ENCODE results near the gene TRA2A.
A peak's percentile ranks its signal among the peaks of the same experiment; 100 is the strongest.
"Not testable (repeated sequence)": the region's sequence is repeated elsewhere in the genome, so short reads cannot be mapped to it uniquely, and the experiment has no call there.

TRA2A gene

DNA sequence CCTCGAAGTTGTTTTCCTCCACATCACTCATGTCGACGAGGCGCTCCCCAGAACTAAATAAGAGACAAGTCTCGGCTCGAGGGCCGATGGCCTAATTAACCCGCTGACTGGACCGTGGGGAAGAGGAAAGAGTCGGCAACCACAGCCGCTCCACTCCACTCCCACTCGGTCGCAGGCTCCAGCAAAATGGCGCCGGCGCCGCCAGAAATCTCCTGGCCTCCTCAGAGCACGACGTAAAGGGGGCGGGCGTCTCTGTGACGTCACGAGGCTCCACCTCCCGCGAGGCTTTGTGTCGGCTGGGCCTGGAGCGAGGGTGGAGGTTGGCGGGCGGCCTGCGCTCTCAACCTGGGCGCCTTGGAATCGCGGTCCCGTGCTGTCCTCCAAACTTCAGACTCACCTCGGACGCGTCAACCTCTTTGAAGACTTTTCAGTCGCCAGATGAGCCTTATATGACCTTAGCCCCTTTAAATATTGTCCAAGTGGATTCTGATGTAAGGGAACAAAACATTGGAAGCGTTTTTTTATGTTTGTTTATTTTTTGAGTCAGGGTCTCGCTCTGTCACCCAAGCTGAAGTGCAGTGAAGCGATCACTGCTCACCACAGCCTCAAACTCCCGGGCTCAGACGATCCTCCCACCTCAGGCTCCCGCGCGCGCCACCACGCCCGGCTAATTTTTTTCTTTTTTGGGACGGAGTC, at the start of gene TRA2A:
TSS of gene TRA2A (minus strand) at position 188 of the 696 bp plus-strand sequence. CDS start at position 31, 157 bp downstream.
- DNase-seq: peak; percentile 60 to 99 (median 94)

- peak in 55 of 58 donors; percentile 3 to 73 (median 46) for DNase-seq
These were observed 38.9 kb upstream of the TRA2A start for GRCh38 chr7:23570592-23571200.

- no peak for DNase-seq
These were observed 26.5 kb upstream of the TRA2A start for GRCh38 chr7:23558303-23558702.

- DNase-seq: no peak
These were observed 15.9 kb upstream of the TRA2A start for GRCh38 chr7:23547662-23548061.

- DNase-seq: peak in 51 of 58 donors; percentile 8 to 86 (median 50)
These were observed 15.3 kb upstream of the TRA2A start for GRCh38 chr7:23546897-23547572.

- DNase-seq: no peak
These were observed 13.7 kb upstream of the TRA2A start for GRCh38 chr7:23545493-23545892.

GRCh38 chr7:23544913-23545354, 13.2 kb upstream of the TRA2A start:
- peak in 1 of 58 donors; percentile 6 for DNase-seq

- DNase-seq: no peak
These were observed 11.0 kb upstream of the TRA2A start for GRCh38 chr7:23542752-23543151.

DNA sequence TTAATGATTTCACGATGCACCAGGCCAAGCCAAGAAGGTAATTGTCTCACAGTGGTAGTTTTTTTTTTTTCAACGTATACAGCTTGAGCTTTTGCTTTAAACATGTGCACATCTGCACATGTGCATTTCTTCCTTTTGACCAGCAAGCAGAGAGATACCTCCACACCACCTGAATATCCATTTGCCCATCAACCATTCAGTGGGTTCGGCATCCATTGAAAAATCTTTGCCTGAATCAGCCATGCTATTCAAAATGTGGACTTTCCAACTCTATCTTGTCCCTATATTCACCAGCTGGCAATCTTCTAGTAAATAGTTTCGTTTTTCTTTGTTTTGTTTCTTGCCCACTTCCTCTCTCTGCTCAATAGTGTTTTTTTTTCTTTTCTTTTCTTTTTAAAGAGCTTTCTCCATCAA, 7.7 kb upstream of the TRA2A start:
- DNase-seq: no peak

- no peak for DNase-seq
These were observed 6.5 kb upstream of the TRA2A start for GRCh38 chr7:23538301-23538700.

- DNase-seq: no peak
These were observed 1.4 kb upstream of the TRA2A start for GRCh38 chr7:23533238-23533604.

DNA sequence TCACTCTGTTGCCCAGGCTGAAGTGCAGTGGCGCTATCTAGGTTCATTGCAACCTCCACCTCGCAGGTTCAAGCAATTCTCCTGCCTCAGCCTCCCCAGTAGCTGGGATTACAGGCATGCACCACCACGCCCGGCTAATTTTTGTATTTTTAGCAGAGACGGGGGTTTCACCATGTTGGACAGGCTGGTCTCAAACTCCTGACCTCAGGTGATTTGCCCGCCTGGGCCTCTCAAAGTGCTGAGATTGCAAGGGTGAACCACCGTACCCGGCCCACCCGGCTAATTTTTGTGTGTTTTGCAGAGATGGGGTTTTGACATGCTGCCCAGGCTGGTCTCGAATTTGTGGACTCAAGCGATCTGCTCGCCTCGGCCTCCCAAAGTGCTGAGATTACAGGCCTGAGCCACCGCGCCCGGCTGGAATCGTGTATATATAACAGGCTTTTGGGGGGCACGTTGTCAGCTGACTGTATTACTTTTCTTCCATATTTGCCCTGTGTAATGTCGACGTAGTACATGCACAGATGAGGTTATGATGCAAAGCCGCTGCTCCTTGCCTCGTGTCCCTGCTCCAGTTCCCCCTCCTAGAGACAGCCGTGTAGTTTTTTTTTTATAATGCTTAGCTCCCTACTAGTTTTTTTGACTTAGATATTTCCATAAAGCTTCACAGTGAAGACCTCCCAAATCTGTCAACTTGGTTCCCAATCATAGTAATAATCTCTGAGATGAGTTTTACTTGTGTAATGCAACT, 883 bp upstream of the TRA2A start:
- peak in 1 of 58 donors; percentile 6 for DNase-seq

- DNase-seq: peak in 53 of 58 donors; percentile 31 to 82 (median 60)
These were observed 559 bp downstream of the TRA2A start for GRCh38 chr7:23531050-23531793.

DNA sequence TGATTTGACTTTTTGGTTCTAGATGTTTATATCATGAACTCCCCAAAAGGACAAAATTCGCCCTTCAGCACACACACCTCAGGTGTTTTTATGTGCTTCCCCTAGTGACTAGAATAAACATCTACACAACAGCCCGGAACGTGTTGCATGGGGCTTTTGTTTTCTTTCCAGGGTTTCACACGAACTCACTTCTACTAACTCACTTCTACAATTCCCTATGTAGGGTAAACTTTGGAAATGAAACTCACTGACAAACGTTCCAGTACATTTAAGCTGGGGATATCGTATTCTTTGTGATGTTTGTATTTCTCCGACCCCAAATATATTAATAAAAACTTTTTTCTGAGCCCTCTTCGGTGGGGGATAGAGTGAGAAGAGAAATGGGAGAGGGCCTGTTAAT, 1.4 kb downstream of the TRA2A start:
- no peak for DNase-seq

- DNase-seq: no peak
These were observed 2.4 kb downstream of the TRA2A start for GRCh38 chr7:23529262-23529859.

- not testable (repeated sequence) for DNase-seq
These were observed 6.2 kb downstream of the TRA2A start for GRCh38 chr7:23525611-23526010.

DNA sequence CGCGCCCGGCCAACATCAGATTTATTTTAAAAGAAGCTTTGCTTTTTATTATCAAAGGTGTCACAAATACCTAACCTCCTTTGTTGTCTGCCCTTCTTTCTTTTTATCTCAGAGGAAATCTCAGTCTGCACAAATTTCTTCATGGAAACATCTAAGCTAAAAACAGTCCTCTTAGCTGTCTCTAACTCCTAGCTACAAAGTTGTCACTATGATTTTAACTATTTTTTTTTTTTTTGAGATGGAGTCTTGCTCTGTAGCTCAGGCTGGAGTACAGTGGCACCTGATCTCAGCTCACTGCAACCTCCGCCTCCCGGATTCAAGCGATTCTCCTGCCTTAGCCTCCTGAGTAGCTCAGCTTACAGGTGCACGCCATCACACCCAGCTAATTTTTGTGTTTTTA, 7.3 kb downstream of the TRA2A start:
- no peak for DNase-seq

DNA sequence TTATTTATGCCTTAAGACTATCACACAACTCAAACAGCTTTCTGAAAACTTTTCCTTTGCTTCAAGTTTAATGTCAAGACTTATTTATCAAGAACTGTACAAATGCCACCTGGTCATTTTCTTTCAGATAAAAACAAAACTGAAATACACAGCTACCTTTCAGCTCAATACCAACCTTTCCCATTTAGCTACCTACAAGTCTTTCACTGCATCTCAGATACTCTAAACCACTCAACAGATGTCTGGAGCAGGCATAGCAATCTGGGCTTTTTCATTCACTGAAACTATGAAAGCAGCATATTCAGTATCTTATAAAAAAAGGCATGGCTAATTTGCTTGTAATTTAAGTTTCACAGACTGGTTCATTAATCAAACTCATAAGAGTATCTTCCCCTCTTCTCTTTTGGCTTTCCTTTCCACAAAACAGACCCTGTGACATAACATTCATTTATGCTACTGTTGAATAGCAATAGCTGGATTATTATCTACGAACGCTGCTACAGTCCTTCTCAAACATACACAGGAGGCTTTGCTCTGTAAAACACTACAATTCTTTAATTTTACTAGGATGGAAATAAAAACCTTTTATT, 8.2 kb downstream of the TRA2A start:
- DNase-seq: no peak

GRCh38 chr7:23520582-23520981, 11.2 kb downstream of the TRA2A start:
- no peak for DNase-seq

DNA sequence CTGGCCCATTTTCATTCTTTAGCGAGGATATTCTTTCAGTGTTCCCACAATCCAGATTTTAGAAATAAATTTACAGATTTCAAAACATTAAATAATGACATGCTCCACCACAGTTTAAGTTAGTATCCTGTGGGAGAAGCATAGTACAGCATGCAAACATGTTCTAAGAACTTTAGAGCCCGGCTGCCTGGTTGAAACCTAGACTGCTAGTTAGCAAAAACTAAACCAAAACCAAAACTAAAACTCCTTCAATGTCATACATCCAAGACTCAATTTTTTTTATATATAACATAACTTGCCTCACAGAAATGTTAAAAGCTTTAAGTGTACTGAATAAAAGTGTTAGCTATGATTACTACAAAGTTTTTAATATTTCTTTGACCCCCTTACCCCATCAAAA, 17.0 kb downstream of the TRA2A start:
- DNase-seq: no peak

Data from anterior cingulate cortex (tissue), 58 donors.